Spleen (tissue), 11 donors: ENCODE data around the gene HACD4. TPM values are rescaled to one million over a fixed set of nuclear protein-coding genes. Genes with fewer than 3 reads are reported as not detected.

ENCODE experiments used
- DNase-seq: peaks from one replicate; pipeline ENCODE4 v3.0.0-alpha.2; 2020
- H3K27ac ChIP-seq, 8 donors: fragments of 200-600 bp; sonication (generic) in 7 of 8; 1 replicate in 4 of 8; 2 replicates in 4 of 8; pipeline versions ENCODE4 v1.5.0 to v1.8.0; 2016 to 2021; ENCODE audit warnings: inconsistent platforms in 4 of 8, mild to moderate bottlenecking in 4 of 8, moderate library complexity in 1 of 8
- H3K27me3 ChIP-seq, 7 donors: fragments of 200-600 bp; sonication (generic) in 6 of 7; replicated peaks in 1 of 7; 1 replicate in 4 of 7; 2 replicates in 3 of 7; pipeline versions ENCODE4 v1.5.0 to v1.8.0; 2016 to 2021; ENCODE audit warnings: inconsistent platforms in 3 of 7, mild to moderate bottlenecking in 1 of 7
- H3K36me3 ChIP-seq, 6 donors: fragments of 200-600 bp; sonication (generic) in 5 of 6; 1 replicate in 4 of 6; 2 replicates in 2 of 6; pipeline versions ENCODE4 v1.5.0 to v1.8.0; 2016 to 2021; ENCODE audit warnings: inconsistent platforms in 2 of 6
- H3K4me1 ChIP-seq, 6 donors: fragments of 200-600 bp; sonication (generic) in 5 of 6; 1 replicate in 3 of 6; 2 replicates in 3 of 6; pipeline versions ENCODE4 v1.5.0 to v1.8.0; 2016 to 2021; ENCODE audit warnings: inconsistent platforms in 3 of 6
- H3K4me3 ChIP-seq, 8 donors: fragments of 200-600 bp; sonication (generic) in 7 of 8; 1 replicate in 4 of 8; 2 replicates in 4 of 8; pipeline versions ENCODE4 v1.5.0 to v1.8.0; 2016 to 2021; ENCODE audit warnings: inconsistent platforms in 4 of 8, mild to moderate bottlenecking in 4 of 8, moderate library complexity in 2 of 8
- H3K9me3 ChIP-seq, 8 donors: fragments of 200-600 bp; sonication (generic) in 7 of 8; 1 replicate in 4 of 8; 2 replicates in 4 of 8; pipeline versions ENCODE4 v1.5.0 to v1.8.0; 2016 to 2021; ENCODE audit warnings: inconsistent platforms in 4 of 8
- POLR2A ChIP-seq, 3 donors: fragments of 450-650 bp; IDR thresholded peaks; one replicate each; pipeline ENCODE4 v1.5.1; 2017; ENCODE audit warnings: antibody characterized with exemption in 3 of 3, mild to moderate bottlenecking in 1 of 3
- POLR2AphosphoS5 ChIP-seq, 3 donors: sonication (generic); formaldehyde crosslinking; IDR thresholded peaks; one replicate each; pipeline ENCODE4 v1.5.1; 2017; ENCODE audit warnings: antibody characterized with exemption in 3 of 3
- WGBS, 5 donors: extraction: QIAGEN DNeasy Blood & Tissue Kit in 3 of 5; methylation state at CpG; one replicate each; pipeline versions ENCODE4 v1.1.5 to v1.1.7; 2013 to 2018; 5-methylcytosine and 5-hydroxymethylcytosine counted together
- intact Hi-C: fragments of 100-400 bp; cut with DNase I; formaldehyde crosslinking; loops from one replicate; pipeline ENCODE4 v1.15.0; 2023; ENCODE audit warnings: low total_unique reads
- polyA plus RNA-seq, 3 donors: library from polyadenylated mRNA; stranded (reverse); fragments of 200-250 nt; gene quantifications; one replicate each; pipeline ENCODE4 v1.2.1, GENCODE V29; 2013
- total RNA-seq, 7 donors: library from RNA; depleted of rRNA in 3 of 7; stranded (reverse); fragments of >200 nt in 3 of 7; fragmentation: NEBNext Ultra II Directional in 4 of 7; extraction: Animal tissue kit (Norgen Biotek cat#: 25700) in 4 of 7; gene quantifications; one replicate each; pipeline versions ENCODE4 v1.1.0 to v1.2.1, GENCODE V29; 2016 to 2021
- TF ChIP-seq, protein P1 (sequence below), 11 experiments: fragments of 200-600 bp in 7 of 11; fragments of 450-650 bp in 4 of 11; sonication (generic) in 4 of 11; IDR thresholded peaks in 8 of 11; conservative IDR thresholded peaks in 3 of 11; 1 replicate in 7 of 11; 2 replicates in 4 of 11; pipeline versions ENCODE4 v1.4.0 to v1.8.0; 2016 to 2021; ENCODE audit warnings: antibody characterized with exemption in 11 of 11, inconsistent platforms in 4 of 11, mild to moderate bottlenecking in 1 of 11
- donor health status: healthy with polysubstance abuse.
- donor health status: DM: no; HTN: no; CAD: no; lungs with moderate emphysema.
- donor health status: DM: no; HTN: no; CAD: no.
- donor health status: Bipolar disorder and iron deficiency.
- donor health status: healthy.
- donor health status: DM: no; HTN: no; CAD: no.
- donor health status: DM: yes; HTN: yes; CAD: no.

Gene HACD4
- total and polyA plus RNA-seq, 10 donors: 1.6 to 18.0 (median 7.0) TPM

- peaks cover 0 to 45% (median 24%) of the 10 kb centered on the region in 6 donors for H3K4me1 ChIP-seq
- H3K9me3 ChIP-seq: no peaks in the 10 kb centered on the region
- H3K27ac ChIP-seq: peak overlapping the region; percentile 71 to 96 (median 90)
- peak overlapping the region; percentile 37 to 78 (median 59) for H3K4me3 ChIP-seq
- WGBS, 5 donors: 68 to 73% (median 70%) methylated on average over 22 of the region's 22 CpGs
- no peak for DNase-seq
- TF ChIP-seq POLR2A (IDR thresholded peaks at IDR 0.05) (no peak), POLR2AphosphoS5 (IDR thresholded peaks at IDR 0.05) (no peak)
- TF ChIP-seq, protein P1, sequence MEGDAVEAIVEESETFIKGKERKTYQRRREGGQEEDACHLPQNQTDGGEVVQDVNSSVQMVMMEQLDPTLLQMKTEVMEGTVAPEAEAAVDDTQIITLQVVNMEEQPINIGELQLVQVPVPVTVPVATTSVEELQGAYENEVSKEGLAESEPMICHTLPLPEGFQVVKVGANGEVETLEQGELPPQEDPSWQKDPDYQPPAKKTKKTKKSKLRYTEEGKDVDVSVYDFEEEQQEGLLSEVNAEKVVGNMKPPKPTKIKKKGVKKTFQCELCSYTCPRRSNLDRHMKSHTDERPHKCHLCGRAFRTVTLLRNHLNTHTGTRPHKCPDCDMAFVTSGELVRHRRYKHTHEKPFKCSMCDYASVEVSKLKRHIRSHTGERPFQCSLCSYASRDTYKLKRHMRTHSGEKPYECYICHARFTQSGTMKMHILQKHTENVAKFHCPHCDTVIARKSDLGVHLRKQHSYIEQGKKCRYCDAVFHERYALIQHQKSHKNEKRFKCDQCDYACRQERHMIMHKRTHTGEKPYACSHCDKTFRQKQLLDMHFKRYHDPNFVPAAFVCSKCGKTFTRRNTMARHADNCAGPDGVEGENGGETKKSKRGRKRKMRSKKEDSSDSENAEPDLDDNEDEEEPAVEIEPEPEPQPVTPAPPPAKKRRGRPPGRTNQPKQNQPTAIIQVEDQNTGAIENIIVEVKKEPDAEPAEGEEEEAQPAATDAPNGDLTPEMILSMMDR (IDR thresholded peaks at IDR 0.05 in 8 of 11, conservative IDR thresholded peaks at IDR 0.05 in 3 of 11): no peak
- H3K27me3 ChIP-seq: peaks cover 0 to 11% (median 0%) of the 10 kb centered on the region in 7 donors
- peaks cover 0 to 10% (median 0%) of the 10 kb centered on the region in 6 donors for H3K36me3 ChIP-seq
- intact Hi-C loops: no loop called here
These were observed 356 bp upstream of the HACD4 start for GRCh38 chr9:21031808-21032183.

- Histone ChIP-seq H3K36me3 (peaks cover 0 to 18% (median 5%) of the 10 kb centered on the region in 6 donors), H3K27ac (peak overlapping the region; percentile 71 to 96 (median 90)), H3K4me1 (peaks cover 0 to 45% (median 24%) of the 10 kb centered on the region in 6 donors), H3K4me3 (peak overlapping the region in 7 of 8 donors; percentile 49 to 78 (median 59)), H3K27me3 (peaks cover 0 to 11% (median 0%) of the 10 kb centered on the region in 7 donors), H3K9me3 (no peaks in the 10 kb centered on the region)
- TF ChIP-seq, protein P1 (IDR thresholded peaks at IDR 0.05 in 8 of 11, conservative IDR thresholded peaks at IDR 0.05 in 3 of 11): no peak
- no peak for TF ChIP-seq POLR2AphosphoS5 (IDR thresholded peaks at IDR 0.05)
- TF ChIP-seq POLR2A (IDR thresholded peaks at IDR 0.05): no peak
- intact Hi-C loops: no loop called here
- WGBS, 5 donors: 64 to 69% (median 67%) methylated on average over 5 of the region's 5 CpGs
- DNase-seq: no peak
These were observed 928 bp downstream of the HACD4 start for GRCh38 chr9:21030389-21031035.

GRCh38 chr9:21029661-21030060, 1.8 kb downstream of the HACD4 start:
- no peaks in the 10 kb centered on the region for H3K9me3 ChIP-seq
- peaks cover 0 to 20% (median 5%) of the 10 kb centered on the region in 6 donors for H3K36me3 ChIP-seq
- peaks cover 0 to 11% (median 0%) of the 10 kb centered on the region in 7 donors for H3K27me3 ChIP-seq
- no peak for DNase-seq
- 79 to 83% (median 82%) methylated on average over 8 of the region's 8 CpGs for WGBS, 5 donors
- TF ChIP-seq POLR2AphosphoS5 (IDR thresholded peaks at IDR 0.05) (no peak), POLR2A (IDR thresholded peaks at IDR 0.05) (no peak)
- TF ChIP-seq, protein P1 (IDR thresholded peaks at IDR 0.05 in 8 of 11, conservative IDR thresholded peaks at IDR 0.05 in 3 of 11): no peak
- intact Hi-C loops: no loop called here
- H3K4me1 ChIP-seq: peaks cover 0 to 46% (median 24%) of the 10 kb centered on the region in 6 donors
- H3K27ac ChIP-seq: peak overlapping the region in 1 of 8 donors; percentile 92
- no peak overlapping the region for H3K4me3 ChIP-seq

- intact Hi-C loops: no loop called here
- peak overlapping the region in 2 of 8 donors; percentile 29 for H3K27ac ChIP-seq
- TF ChIP-seq, protein P1 (IDR thresholded peaks at IDR 0.05 in 8 of 11, conservative IDR thresholded peaks at IDR 0.05 in 3 of 11): no peak
- no peak for TF ChIP-seq POLR2A (IDR thresholded peaks at IDR 0.05)
- TF ChIP-seq POLR2AphosphoS5 (IDR thresholded peaks at IDR 0.05): no peak
- peaks cover 0 to 54% (median 29%) of the 10 kb centered on the region in 6 donors for H3K4me1 ChIP-seq
- 39 to 55% (median 47%) methylated on average over 3 of the region's 3 CpGs for WGBS, 5 donors
- H3K36me3 ChIP-seq: peaks cover 0 to 20% (median 5%) of the 10 kb centered on the region in 6 donors
- no peak for DNase-seq
- H3K27me3 ChIP-seq: peaks cover 0 to 11% (median 0%) of the 10 kb centered on the region in 7 donors
- H3K4me3 ChIP-seq: no peak overlapping the region
- H3K9me3 ChIP-seq: peaks cover 0 to under 1% (median 0%) of the 10 kb centered on the region in 8 donors
These were observed 3.0 kb downstream of the HACD4 start for GRCh38 chr9:21028466-21028865.
